ENCODE measurements around the gene DRAXIN. TPM values are rescaled to one million over a fixed set of nuclear protein-coding genes. Genes with fewer than 3 reads are reported as not detected.

The DRAXIN gene
- total RNA-seq, 2 donors from 2014 or later = 0.05 to 0.51 TPM

DNA sequence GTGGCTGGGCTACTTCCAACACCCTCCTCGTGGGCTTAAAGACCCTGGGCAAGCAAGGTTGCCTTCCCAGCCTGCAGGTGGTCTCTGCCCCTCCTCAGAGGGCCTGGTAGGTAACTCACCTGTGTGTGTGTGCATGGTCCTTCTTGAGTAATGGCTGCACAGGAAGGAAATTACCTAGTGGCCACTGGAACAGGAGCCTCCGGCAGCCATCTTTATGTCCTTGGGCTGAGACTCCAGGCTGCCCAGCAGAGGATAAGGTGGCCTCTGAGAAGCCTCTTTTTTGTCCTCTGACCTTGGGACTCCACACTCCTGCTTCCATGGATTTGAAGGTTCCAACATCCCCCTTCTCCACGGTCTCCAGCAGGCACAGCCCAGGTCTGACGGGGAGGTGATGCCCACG lies 20.0 kb downstream of the DRAXIN start:
- no peaks in the 10 kb centered on the region for H3K27me3 ChIP-seq (replicated peaks; ENCODE audit: insufficient read depth)
- no peak for TF ChIP-seq POLR2AphosphoS5 (IDR thresholded peaks at IDR 0.05)
- TF ChIP-seq, protein P1, sequence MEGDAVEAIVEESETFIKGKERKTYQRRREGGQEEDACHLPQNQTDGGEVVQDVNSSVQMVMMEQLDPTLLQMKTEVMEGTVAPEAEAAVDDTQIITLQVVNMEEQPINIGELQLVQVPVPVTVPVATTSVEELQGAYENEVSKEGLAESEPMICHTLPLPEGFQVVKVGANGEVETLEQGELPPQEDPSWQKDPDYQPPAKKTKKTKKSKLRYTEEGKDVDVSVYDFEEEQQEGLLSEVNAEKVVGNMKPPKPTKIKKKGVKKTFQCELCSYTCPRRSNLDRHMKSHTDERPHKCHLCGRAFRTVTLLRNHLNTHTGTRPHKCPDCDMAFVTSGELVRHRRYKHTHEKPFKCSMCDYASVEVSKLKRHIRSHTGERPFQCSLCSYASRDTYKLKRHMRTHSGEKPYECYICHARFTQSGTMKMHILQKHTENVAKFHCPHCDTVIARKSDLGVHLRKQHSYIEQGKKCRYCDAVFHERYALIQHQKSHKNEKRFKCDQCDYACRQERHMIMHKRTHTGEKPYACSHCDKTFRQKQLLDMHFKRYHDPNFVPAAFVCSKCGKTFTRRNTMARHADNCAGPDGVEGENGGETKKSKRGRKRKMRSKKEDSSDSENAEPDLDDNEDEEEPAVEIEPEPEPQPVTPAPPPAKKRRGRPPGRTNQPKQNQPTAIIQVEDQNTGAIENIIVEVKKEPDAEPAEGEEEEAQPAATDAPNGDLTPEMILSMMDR (IDR thresholded peaks at IDR 0.05) = no peak
- TF ChIP-seq POLR2A (IDR thresholded peaks at IDR 0.05) = no peak
- no peak overlapping the region for H3K27ac ChIP-seq
- no peak for DNase-seq (ENCODE audit: low spot score)
- no peaks in the 10 kb centered on the region for H3K36me3 ChIP-seq
- no peaks in the 10 kb centered on the region for H3K4me1 ChIP-seq (replicated peaks)
- no peak overlapping the region for H3K4me3 ChIP-seq
- intact Hi-C loops (cut with DNase I) = no loop called here
- 95% methylated on average over 5 of the region's 5 CpGs for WGBS
- H3K9me3 ChIP-seq = no peaks in the 10 kb centered on the region

GRCh38 chr1:11712285-11712684 lies 20.8 kb downstream of the DRAXIN start:
- no peak for DNase-seq (ENCODE audit: low spot score)
- H3K27me3 ChIP-seq (replicated peaks; ENCODE audit: insufficient read depth) = no peaks in the 10 kb centered on the region
- no peaks in the 10 kb centered on the region for H3K36me3 ChIP-seq
- intact Hi-C loops (cut with DNase I) = no loop called here
- WGBS = 95% methylated on average over 8 of the region's 8 CpGs
- TF ChIP-seq POLR2A (IDR thresholded peaks at IDR 0.05) = no peak
- TF ChIP-seq POLR2AphosphoS5 (IDR thresholded peaks at IDR 0.05) = no peak
- TF ChIP-seq, protein P1 (IDR thresholded peaks at IDR 0.05) = no peak
- H3K4me1 ChIP-seq (replicated peaks) = no peaks in the 10 kb centered on the region
- no peak overlapping the region for H3K27ac ChIP-seq
- no peak overlapping the region for H3K4me3 ChIP-seq
- no peaks in the 10 kb centered on the region for H3K9me3 ChIP-seq

GRCh38 chr1:11713095-11713494 lies 21.6 kb downstream of the DRAXIN start:
- no peak overlapping the region for H3K27ac ChIP-seq
- TF ChIP-seq POLR2A (IDR thresholded peaks at IDR 0.05) = no peak
- TF ChIP-seq, protein P1 (IDR thresholded peaks at IDR 0.05) = no peak
- TF ChIP-seq POLR2AphosphoS5 (IDR thresholded peaks at IDR 0.05) = no peak
- H3K27me3 ChIP-seq (replicated peaks; ENCODE audit: insufficient read depth) = no peaks in the 10 kb centered on the region
- intact Hi-C loops (cut with DNase I) = no loop called here
- H3K36me3 ChIP-seq = no peaks in the 10 kb centered on the region
- no peak for DNase-seq (ENCODE audit: low spot score)
- H3K4me3 ChIP-seq = no peak overlapping the region
- WGBS = 89% methylated on average over 11 of the region's 11 CpGs
- no peaks in the 10 kb centered on the region for H3K4me1 ChIP-seq (replicated peaks)
- no peaks in the 10 kb centered on the region for H3K9me3 ChIP-seq

GRCh38 chr1:11714831-11715575 lies 23.5 kb downstream of the DRAXIN start:
- intact Hi-C loops (cut with DNase I) = no loop called here
- WGBS = 87% methylated on average over 19 of the region's 24 CpGs

More at GRCh38 chr1:11714831-11715575, 23.5 kb downstream of the DRAXIN start:
- Histone ChIP-seq H3K9me3 (no peaks in the 10 kb centered on the region), H3K27me3 (replicated peaks; ENCODE audit: insufficient read depth) (no peaks in the 10 kb centered on the region), H3K4me3 (no peak overlapping the region), H3K27ac (no peak overlapping the region), H3K36me3 (no peaks in the 10 kb centered on the region), H3K4me1 (replicated peaks) (no peaks in the 10 kb centered on the region)
- DNase-seq (ENCODE audit: low spot score) = no peak
- no peak for TF ChIP-seq POLR2AphosphoS5 (IDR thresholded peaks at IDR 0.05)
- no peak for TF ChIP-seq POLR2A (IDR thresholded peaks at IDR 0.05)
- TF ChIP-seq, protein P1 (IDR thresholded peaks at IDR 0.05) = no peak
